ENCODE results near the gene PDLIM4.

DNA sequence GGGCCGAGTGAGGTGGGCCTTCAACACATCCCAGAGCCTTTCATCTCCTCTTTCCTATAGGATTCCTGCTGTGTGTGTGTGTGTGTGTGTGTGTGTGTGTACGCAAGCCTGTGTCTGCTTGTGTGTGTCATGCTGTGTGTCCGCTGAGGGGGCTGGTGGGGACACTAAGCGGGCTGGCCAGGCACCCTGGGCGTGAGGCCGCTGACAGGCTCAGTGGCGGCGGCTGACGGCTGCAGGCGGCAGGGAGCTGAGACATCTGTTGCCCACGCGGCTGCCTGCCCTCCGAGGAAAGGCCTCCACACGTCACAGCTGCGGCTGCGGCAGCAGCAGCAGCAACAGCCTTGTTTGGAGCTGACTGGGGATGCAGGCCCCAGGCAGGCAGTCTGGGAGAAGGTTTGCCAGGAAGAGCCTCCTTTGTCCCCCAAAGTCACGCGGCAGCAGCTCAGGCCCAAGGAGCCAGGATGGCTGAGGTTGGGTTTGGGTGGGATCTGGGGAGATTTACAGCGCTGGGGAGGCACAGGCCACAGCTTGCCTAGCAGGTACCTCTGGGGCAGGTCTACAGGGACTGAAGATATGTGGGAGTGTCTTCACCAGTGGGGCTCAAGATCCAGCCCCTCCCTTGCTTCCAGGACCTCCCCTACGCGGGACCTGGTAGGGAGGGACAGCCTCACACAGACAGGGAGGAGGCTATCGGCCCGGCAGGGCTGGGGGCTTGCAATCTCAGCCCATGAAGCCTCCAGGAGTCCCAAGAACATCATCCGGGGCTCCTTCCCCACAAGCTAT lies 1.8 kb downstream of the PDLIM4 start:
- TF ChIP-seq, protein P1, sequence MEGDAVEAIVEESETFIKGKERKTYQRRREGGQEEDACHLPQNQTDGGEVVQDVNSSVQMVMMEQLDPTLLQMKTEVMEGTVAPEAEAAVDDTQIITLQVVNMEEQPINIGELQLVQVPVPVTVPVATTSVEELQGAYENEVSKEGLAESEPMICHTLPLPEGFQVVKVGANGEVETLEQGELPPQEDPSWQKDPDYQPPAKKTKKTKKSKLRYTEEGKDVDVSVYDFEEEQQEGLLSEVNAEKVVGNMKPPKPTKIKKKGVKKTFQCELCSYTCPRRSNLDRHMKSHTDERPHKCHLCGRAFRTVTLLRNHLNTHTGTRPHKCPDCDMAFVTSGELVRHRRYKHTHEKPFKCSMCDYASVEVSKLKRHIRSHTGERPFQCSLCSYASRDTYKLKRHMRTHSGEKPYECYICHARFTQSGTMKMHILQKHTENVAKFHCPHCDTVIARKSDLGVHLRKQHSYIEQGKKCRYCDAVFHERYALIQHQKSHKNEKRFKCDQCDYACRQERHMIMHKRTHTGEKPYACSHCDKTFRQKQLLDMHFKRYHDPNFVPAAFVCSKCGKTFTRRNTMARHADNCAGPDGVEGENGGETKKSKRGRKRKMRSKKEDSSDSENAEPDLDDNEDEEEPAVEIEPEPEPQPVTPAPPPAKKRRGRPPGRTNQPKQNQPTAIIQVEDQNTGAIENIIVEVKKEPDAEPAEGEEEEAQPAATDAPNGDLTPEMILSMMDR (IDR thresholded peaks at IDR 0.05; ENCODE audit: low read depth, low read length, poor library complexity, severe bottlenecking): no peak
- no peak for TF ChIP-seq EZH2phosphoT487 (IDR thresholded peaks at IDR 0.05; ENCODE audit: borderline replicate concordance, low read length)
